ENCODE data around the gene CCN2. TPM values are rescaled to one million over a fixed set of nuclear protein-coding genes. Genes with fewer than 3 reads are reported as not detected.

CCN2 gene
- total RNA-seq, 1 experiment from 2014 or later, result 3.1 TPM

- H3K4me2 ChIP-seq (ENCODE audit: low read length), result peak overlapping the region; percentile 31
- no peak for DNase-seq (ENCODE audit: low read depth, low spot score)
- intact Hi-C loops (cut with micrococcal nuclease), result no loop called here
- ChIA-PET RAD21 (ENCODE audit: low non-redundant PET in 1 of 2, low total read pairs in 2 of 2, uncharacterized antibody in 2 of 2, unreplicated experiment in 2 of 2) (no interaction called here), POLR2A (no interaction called here), CTCF (no interaction called here)
- no peak overlapping the region for H3K4me3 ChIP-seq (replicated peaks in 1 of 2; ENCODE audit: low read depth in 1 of 2, low read length in 2 of 2)
- H4K20me1 ChIP-seq (ENCODE audit: insufficient read depth), result no peaks in the 10 kb centered on the region
- no peaks in the 10 kb centered on the region for H3K9me3 ChIP-seq (ENCODE audit: control insufficient read depth in 1 of 2, insufficient read depth in 1 of 2, low read depth in 1 of 2, low read length in 2 of 2)
- H3K9me2 ChIP-seq (ENCODE audit: insufficient read depth), result no peaks in the 10 kb centered on the region
- H2AFZ ChIP-seq (ENCODE audit: low read depth, low read length, poor library complexity, severe bottlenecking), result peak overlapping the region; percentile 43
- no peak overlapping the region for H3K9ac ChIP-seq (ENCODE audit: low read length)
- ATAC-seq, result no peak
- no peaks in the 10 kb centered on the region for H3K79me2 ChIP-seq (ENCODE audit: insufficient read depth, low read length)
- TF ChIP-seq JUND (IDR thresholded peaks at IDR 0.05) (no peak), SRF (IDR thresholded peaks at IDR 0.05; ENCODE audit: low read depth) (0 out of 2 replicates have a peak, but pooled peaks have one; percentile 23)
- BruUV-seq (replicated peaks), result no TSS peak
- no peaks in the 10 kb centered on the region for H3K36me3 ChIP-seq (ENCODE audit: control insufficient read depth in 1 of 2, insufficient read depth in 2 of 2, low read length in 2 of 2)
- H3K4me1 ChIP-seq (ENCODE audit: control insufficient read depth in 1 of 2, insufficient read depth in 2 of 2, low read length in 2 of 2), result peaks cover 9 to 34% of the 10 kb centered on the region in 2 experiments
- H3K27ac ChIP-seq (ENCODE audit: low read depth, low read length), result no peak overlapping the region
- H3K27me3 ChIP-seq (ENCODE audit: insufficient read depth, low read length), result no peaks in the 10 kb centered on the region
Observed at GRCh38 chr6:131954775-131955107, 3.6 kb upstream of the CCN2 start.

GRCh38 chr6:131954059-131954774, 3.0 kb upstream of the CCN2 start:
- Histone ChIP-seq H3K4me1 (ENCODE audit: control insufficient read depth in 1 of 2, insufficient read depth in 2 of 2, low read length in 2 of 2) (peaks cover 9 to 34% of the 10 kb centered on the region in 2 experiments), H4K20me1 (ENCODE audit: insufficient read depth) (no peaks in the 10 kb centered on the region), H3K9ac (ENCODE audit: low read length) (no peak overlapping the region), H3K27me3 (ENCODE audit: insufficient read depth, low read length) (no peaks in the 10 kb centered on the region), H3K79me2 (ENCODE audit: insufficient read depth, low read length) (no peaks in the 10 kb centered on the region), H3K9me3 (ENCODE audit: control insufficient read depth in 1 of 2, insufficient read depth in 1 of 2, low read depth in 1 of 2, low read length in 2 of 2) (no peaks in the 10 kb centered on the region), H3K4me3 (replicated peaks in 1 of 2; ENCODE audit: low read depth in 1 of 2, low read length in 2 of 2) (no peak overlapping the region), H3K36me3 (ENCODE audit: control insufficient read depth in 1 of 2, insufficient read depth in 2 of 2, low read length in 2 of 2) (no peaks in the 10 kb centered on the region), H3K27ac (ENCODE audit: low read depth, low read length) (no peak overlapping the region), H2AFZ (ENCODE audit: low read depth, low read length, poor library complexity, severe bottlenecking) (peak overlapping the region; percentile 13), H3K9me2 (ENCODE audit: insufficient read depth) (no peaks in the 10 kb centered on the region), H3K4me2 (ENCODE audit: low read length) (peak overlapping the region; percentile 31)
- TF ChIP-seq REST (IDR thresholded peaks at IDR 0.05; ENCODE audit: low read depth), result no peak
- TF ChIP-seq JUND (IDR thresholded peaks at IDR 0.05), result no peak
- no peak for TF ChIP-seq YY1 (IDR thresholded peaks at IDR 0.05; ENCODE audit: extremely low read depth, insufficient replicate concordance, low read depth, low read length)
- TF ChIP-seq ZNF274 (IDR thresholded peaks at IDR 0.05; ENCODE audit: low read depth, low read length), result no peak
- TF ChIP-seq SP1 (IDR thresholded peaks at IDR 0.05; ENCODE audit: low read depth), result no peak
- no peak for TF ChIP-seq CTCF (IDR thresholded peaks at IDR 0.05 in 2 of 3, conservative IDR thresholded peaks at IDR 0.05 in 1 of 3; ENCODE audit: borderline replicate concordance in 1 of 3, insufficient read depth in 1 of 3, low read depth in 2 of 3, low read length in 2 of 3)
- no peak for TF ChIP-seq SRF (IDR thresholded peaks at IDR 0.05; ENCODE audit: low read depth)
- ChIA-PET CTCF (no interaction called here), POLR2A (no interaction called here), RAD21 (ENCODE audit: low non-redundant PET in 1 of 2, low total read pairs in 2 of 2, uncharacterized antibody in 2 of 2, unreplicated experiment in 2 of 2) (no interaction called here)
- ATAC-seq (no peak), DNase-seq (ENCODE audit: low read depth, low spot score) (no peak)
- intact Hi-C loops (cut with micrococcal nuclease), result no loop called here
- BruUV-seq (replicated peaks), result no TSS peak
